NCI-H2107 (cell line): ENCODE data around the gene CCSER1.

Experiments
- DNase-seq: peaks from one replicate; lab custom pipeline; 2025; lab: John Stamatoyannopoulos, UW

CCSER1 gene

DNA sequence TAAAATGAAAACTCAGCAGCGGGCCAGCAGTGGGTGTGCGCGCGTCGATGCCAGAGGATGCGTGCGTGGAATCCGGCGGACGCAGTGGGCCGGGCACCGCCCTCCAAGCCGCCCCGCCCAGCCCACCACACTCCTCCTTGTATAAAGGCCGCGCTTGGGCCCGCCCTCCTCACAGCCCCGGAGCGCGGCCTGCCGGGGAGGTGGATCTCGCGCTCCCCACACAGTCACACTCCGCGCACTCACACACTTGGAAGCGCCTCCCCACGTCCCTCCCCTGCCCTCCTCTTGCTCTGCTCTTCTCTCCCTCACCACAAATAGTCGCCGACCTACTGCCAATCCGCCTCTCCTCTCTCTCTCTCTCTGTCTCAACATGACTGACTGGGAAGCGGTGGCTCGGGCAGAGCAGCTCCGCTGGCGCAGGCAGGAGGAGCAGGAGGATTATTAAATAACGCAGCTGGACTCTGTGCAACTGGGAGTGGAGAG lies at the start of gene CCSER1:
Gene CCSER1, plus strand, starts transcription at position 172 of the 483 bp plus-strand sequence.
- DNase-seq = no peak

DNA sequence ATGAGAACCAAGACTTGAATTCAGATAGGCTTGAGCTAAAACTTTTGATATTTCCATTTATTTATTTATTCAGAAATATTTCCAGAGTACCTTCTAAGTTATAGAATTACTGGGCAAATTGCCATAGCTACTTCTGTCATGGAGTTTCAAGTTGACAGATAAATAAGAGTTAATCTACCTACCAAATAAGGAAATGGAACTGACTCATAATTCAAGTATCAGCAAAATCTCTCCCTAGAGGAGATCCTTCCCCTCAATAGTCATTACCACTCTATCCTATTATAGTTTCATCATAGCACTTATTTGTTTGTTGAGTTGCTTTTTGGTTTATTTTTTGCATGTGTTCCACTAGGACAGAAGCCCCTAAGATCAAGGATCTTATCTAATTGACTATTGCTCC lies 48.8 kb upstream of the CCSER1 start:
- DNase-seq = no peak

DNA sequence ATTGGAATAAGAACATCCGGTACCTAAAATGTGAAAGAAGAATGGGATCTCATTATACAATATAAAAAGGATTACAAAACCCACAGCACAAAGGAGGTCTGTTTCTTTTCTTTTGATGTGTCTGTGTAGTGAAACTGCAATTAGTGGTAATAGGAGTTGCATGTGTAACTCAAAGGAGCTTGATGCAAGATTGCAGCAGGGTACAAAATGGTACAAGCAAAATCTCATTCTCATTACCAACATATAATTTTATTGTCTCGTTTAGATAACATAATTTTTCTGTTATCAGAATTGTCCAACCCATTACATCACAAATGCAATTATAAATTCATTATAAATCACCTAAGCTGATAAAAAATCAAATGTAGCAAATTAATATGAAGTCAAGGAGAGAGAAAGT lies 47.1 kb upstream of the CCSER1 start:
- DNase-seq = no peak

DNA sequence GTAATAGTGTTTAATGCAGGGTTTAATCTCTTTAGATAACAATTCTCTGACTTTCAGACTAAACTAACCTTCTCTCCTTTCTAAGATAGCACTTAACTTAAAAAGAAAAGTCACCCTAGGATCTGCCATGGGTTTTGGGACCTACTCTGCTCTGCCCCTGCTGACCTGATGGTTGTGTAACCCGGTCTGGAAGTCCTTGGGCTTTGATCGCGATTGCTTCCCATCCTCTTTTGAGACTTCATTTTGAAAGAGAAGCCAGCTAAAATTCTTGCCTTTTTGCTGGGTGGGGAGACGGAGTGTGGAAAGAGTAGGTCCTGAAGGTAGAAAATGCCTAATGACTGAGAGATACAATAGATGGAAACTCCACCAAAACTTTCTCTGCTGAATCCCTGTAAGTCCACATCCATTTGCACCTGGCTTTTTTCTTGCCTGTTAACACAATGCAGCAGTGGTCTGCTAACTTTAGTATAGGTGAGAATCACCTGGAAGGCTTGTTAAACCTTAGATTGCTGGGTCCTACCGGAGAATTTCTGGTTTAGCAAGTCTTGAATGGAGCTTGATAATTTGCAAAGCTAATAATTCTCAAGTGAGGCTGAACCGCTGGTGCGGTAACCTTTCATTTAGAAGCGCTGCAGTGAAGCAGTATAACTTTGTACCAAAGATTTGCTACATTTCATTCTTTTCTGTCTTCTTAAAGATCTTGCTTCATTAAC lies 45.6 kb upstream of the CCSER1 start:
- no peak for DNase-seq

DNA sequence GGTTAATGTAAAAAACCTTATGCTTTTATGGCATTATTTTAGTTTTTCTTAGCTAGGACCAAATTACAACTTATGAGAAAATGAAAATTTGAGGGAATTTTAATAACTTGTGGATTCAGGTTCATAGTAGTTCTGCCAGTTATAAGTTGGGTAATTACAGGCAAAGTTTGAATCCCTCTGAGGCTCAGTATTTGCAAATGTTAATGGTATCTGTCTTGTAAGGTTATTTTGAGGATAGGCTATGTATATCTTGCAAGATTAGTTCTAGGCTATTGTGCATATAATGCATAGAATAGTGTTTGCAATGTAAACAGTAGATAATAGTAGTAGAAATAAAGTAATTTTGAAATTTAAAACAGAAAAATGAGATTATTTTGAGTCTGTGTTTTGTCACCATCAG lies 44.7 kb upstream of the CCSER1 start:
- no peak for DNase-seq

DNA sequence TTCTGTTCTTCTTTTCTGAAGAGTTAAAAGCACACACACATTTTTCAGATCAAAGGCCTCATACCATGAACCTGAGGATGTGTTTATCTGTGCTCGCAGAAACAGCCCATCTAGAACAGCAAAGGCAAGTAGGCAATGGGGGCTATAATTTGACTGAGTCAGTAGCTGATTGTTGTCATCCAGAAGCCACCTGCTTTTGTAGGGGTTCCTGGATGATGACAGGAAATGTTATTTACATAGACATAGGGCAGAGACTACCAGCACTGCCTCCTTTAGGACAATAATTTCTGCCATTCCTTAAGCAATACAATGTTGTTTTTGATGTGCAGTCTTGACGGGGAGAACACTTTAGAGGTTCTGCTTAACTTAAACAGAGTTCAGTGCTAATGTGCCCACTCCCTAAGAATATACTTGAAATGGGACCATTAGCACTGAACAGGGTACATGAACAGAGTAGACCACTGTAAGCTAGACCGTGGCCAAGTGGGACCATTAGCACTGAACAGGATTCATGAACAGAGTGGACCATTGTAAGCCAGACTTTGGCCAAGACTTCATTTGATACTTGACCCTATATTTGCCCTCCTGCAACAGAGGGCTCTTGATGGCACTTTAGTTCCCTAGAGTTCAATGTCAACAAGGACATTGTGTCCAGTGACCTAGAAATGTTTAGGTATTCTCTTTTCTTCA lies 42.8 kb upstream of the CCSER1 start:
- DNase-seq = no peak

DNA sequence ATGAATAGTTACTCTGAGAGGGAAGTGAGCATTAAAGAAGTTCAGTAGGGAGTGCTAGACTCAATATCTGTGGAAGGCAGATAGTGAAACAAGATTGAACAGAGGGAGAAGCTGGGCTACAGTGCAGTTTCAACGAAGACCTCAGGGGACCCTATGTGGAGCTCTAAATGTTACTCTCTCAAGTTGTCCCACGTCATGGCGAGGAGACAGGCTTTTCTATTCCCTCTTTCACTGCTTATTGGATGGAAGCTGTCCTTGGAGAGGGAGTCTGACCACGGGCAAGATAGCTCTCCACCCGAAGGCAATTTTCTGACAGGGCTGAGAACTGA lies 42.3 kb upstream of the CCSER1 start:
- DNase-seq = no peak

DNA sequence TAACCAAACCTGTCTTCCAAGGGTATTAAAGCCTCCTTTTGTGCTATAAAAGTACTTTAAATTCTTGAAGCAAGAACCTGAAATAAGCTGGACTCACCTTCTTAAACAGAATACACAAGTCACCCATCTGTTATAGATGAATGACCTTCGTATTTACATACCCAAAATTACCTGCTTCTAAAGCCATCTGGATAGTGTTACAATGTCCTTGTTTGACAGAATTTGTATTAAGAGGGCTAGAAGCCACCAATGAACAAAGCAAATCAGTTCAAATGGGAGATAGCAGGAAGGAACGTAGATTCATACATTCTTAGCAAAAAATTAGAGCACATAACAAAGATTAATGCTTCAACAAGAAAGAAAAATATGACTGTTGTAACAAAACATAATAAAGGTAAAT lies 33.7 kb upstream of the CCSER1 start:
- DNase-seq = no peak

DNA sequence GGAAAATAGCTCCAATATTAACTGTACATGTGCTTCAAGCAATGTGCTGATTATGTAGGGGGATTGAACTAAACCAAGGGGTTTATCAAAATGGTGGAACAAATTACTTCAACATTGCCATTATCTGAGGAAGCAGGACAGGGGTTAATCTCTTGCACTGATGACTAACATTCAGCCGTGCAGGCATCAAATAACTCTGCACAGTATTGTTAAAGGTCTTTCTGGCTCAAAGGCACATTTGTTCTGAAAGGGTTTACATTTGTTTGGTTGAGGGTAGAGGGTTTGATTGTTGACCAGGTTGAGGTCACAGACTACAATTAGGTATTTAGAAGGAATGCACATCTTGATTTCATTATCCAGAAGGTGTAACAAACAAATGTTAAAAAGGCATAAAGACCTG lies 32.2 kb upstream of the CCSER1 start:
- DNase-seq = no peak

DNA sequence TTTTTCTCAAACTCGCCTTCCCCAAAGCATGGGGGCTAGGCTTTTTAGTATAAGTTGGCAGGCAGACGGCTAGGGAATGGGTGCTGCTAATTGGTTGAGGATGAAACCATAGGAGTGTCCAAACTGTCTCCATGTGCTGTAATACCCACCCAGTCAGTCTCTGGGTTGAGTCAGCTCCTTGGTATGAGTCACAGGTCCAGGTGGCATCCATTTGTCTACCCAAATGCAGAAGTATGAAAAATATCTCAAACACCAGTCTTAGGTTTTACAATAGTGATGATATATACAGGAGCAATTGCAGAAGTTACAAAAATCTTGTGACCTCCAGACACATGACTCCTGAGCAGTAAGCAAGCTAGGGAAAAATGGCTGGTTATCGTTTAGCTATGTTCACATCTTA lies 27.4 kb upstream of the CCSER1 start:
- DNase-seq = no peak

DNA sequence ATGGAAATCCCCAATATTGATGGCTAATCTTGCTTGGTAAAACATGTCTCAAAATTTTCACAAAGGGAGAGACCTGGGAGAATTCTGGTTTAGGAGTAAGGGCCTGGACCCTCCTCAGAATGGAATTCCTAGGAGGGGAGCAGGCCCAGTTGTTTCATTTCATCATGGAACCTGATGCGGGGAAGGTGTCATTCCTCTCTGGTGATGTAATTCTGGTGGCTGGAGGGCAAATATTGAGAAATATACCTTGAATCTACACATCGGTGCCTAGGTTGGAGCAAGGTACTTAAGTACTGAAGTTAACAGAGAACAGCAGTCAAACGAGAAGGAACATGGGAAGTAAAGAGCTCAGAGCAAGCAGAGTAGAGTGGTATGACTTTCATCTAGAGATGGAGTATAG lies 23.2 kb upstream of the CCSER1 start:
- DNase-seq = no peak

DNA sequence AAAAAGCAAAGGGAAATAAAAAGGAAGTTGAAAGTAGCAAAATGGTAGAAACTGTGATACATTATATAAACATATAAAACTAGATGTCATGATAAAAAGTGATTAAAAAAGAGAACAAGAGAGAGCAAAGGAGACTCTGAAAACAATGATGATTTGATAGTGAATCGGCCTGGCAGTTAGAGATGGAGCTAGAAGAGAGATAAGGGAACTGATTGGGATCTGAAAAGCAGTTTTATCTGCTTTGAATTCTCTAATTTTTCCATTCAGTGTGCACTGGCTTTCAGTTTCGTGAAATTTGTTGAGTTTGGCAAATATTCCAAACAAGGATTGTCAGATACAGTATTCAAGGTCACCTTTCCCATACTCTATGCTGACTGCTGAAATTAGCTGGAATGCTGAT lies 21.9 kb upstream of the CCSER1 start:
- DNase-seq = no peak

DNA sequence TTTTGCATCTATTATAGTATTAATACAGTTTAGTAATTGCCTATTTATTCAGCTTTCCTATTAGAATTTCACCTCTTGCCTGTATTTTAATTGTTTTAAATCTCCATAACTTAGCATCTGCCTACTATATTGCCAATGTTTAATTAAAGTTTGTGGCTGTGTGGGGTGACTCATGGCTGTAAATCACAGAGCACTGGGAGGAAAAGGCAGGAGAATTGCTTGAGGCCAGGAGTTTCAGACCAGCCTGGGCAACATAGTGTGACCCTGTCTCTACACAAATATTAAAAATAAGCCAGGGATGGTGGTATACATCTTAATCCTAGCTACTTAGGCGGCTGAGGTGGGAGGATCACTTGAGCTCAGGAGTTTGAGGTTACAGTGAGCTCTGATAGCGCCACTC lies 14.5 kb upstream of the CCSER1 start:
- no peak for DNase-seq

DNA sequence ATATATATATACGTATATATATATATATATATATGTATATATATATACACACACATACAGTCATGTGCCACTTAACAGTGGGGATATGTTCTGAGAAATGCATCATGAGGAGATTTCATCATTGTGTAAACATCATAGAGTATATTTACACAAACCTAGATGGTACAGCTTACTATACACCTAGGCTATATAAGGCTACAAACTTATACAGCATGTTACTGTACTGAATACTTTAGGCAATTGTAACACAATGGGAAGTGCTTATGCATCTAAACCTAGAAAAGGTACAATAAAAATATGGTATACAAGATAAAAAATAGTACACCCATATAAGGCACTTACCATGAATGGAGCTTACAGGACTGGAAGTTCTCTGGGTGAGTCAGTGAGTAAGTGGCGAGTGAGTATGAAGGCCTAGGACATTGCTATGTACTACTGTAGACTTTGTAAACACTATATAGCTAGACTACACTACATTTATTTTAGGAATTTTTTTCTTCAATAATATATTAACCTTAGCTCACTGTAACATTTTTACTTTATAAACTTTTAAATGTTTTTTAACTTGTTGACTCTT lies 13.2 kb upstream of the CCSER1 start:
- DNase-seq = no peak

DNA sequence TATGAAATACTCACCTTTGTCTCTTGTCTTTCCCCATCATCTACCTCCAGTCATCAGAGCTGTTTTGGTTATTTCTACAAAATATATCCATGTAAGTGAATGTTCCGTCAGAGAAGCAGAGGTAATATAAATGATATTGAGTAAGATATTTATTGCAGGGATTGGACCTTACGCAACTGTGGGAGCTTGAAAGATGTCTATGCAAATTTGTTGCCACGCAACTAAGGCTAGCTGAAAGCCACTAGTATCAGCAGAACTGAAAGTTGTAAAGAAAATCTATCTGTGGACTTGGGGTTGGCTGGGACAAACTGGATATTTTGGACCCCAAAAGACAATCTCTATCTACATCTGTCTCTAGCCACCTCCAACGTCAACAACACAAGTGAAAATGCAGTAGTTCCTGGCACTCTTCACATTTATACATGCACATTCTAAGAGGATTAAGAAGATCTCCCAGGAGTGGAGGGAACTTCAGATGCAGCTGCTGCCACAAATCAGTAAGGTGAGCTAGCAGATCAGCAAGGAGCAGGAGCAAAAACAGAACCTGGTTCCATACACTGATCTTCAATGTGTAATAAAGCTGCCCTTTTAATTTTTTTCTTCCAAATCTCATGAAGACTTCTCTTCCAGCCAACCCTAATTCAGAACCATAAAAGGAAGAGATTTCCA lies 8.5 kb upstream of the CCSER1 start:
- no peak for DNase-seq

DNA sequence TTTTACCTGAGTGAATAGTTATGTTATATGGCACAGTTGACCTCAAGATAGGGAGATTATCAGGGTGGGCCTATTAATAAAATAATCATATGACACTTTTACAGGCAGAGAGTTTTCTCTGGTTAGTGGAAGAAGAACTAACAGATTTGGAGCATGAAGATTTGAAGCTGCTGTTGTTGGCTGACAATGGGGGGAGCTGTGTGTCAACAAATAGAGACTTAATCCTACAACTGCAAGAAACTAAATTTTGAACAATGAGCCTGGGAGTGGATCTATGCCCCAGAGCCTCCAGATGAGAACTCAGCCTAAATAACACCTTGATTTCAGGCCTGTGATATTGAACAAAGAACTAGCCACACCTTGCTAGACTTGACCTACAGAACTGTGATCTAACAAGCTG lies 7.2 kb upstream of the CCSER1 start:
- no peak for DNase-seq

DNA sequence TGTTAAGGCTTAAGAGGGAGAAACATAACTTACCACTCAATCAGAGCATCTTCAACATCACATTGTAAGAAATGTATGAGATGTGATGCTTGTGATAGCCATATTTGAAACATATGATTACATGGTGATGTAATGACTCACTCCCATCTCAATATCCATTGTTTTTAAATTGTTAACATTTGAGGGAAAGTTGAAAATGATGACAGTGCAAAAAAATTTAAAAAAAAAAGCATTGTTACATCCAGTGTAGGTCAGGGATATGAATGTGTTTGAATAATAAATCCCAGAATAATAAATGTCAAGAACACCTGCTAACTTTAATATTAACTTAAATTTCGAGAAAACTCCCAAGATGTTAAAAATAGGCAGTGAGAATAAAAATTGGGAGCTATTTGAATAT lies 6.4 kb upstream of the CCSER1 start:
- DNase-seq = no peak

DNA sequence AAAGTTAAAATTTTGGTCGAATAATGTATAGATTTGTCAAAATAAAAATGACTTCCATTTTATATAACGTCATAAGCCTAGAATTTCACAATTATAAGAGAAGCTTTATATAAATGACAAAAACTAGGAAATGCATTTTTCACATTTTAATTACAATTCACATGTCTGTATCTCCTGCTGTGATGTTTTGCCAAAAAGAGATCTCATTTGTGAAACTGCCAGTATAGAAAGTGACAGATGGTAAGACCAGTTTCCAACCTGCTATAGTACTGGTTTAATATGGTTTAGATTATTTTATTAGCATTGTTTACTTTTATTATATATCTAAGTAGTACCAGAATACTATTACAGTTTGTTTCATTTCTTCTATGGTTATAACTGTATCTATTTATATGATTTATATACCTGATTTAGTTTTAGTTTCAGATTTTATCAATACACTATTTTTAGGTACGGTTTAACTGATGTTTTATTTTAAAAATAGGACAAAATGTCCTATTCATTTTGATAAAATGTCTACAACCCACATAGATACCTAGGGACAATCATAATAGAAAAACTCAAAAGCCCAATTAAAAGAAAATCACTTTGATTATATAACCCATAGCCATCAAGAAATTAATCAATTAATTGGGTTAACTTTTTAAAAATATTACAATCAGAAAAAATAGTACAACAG lies 5.4 kb upstream of the CCSER1 start:
- no peak for DNase-seq

DNA sequence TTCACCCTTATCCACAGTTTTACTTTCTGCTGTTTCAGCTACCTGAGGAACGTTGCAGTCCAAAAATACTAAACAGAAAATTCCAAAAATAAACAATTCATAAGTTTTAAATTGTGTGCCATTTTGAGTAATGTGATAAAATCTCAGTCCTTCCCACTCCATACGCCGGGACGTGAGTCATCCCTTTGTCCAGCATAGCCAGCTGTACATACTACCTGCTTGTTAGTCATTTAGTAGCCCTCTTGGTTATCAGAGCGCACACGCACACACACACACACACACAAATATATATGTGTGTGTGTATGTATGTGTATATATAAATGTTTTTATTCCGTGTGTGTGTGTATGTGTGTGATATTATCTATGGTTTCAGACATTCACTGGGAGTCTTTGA lies 4.8 kb upstream of the CCSER1 start:
- DNase-seq = no peak

DNA sequence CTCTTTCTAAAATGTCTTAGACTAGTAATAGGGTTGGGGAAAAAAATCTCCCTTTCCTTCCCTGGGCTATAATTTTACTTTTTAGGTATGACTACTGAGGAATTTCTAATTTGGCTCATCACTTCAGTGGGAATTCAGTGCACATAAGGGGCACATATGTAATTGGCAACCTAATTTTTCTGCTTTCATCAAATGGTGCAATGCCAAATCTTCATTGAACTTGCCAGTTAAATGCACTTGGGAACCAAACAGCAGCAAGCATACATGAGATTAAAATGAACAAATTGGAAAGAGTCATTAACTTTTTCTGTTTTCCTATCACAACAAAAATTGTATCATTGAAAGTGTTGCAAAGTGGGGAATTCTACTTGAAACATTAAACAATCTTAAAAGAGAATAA lies 2.9 kb upstream of the CCSER1 start:
- DNase-seq = no peak

DNA sequence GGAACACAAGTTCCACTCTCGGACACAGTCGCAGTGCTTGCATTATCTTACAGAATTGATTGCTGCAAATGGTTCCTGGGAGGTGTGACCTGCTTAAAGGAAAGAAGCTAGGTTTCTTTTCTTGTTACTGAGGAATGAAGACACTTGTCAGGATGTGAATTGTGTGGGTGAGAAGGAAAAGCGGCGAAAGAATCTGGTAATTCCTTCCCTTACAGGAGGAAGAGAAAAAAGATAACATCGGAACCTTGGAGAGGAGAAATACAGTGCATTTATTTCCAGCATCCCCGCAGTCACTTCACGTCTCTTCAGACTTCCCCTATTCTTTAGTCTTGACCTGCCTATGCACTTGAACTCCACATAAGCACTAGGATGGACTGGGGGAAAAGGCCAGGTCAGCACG lies 389 bp upstream of the CCSER1 start:
- no peak for DNase-seq

DNA sequence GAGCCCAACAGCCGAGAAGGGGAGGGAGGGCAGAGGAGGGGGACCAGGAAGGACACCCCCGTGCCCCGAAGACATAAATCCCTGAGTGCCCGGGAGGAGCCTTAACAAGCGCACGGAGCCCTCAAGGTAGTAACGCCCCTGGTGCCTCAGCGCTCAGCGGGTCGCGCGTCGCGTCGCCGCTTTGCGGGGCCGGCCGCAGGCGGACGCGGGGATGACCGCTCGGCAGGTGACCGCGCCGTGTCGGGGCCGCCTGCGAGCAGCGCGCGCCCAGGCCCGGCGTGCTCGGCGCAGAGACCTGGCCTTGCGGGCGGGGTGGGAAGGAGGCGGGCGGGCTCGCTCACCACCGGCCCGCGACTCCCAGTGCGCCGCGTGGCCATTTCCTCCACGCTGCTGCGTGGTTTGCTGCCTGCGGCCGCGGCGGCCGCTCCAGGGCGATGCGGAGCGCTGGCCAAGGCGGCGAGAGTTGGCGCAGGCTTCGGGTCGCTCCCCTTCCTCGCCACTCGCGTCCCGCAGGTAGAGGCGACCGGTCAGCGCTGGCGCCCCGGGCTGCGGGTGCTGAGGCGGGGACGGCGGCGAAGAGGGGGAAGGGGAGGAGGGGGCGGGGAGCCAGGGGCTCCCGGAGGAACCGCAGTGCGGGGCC lies 632 bp downstream of the CCSER1 start:
- DNase-seq = no peak
